Measurements from ENCODE around the gene PITHD1.
"Not testable (repeated sequence)": the region's sequence is repeated elsewhere in the genome, so short reads cannot be mapped to it uniquely, and the experiment has no call there.

PITHD1 gene

DNA sequence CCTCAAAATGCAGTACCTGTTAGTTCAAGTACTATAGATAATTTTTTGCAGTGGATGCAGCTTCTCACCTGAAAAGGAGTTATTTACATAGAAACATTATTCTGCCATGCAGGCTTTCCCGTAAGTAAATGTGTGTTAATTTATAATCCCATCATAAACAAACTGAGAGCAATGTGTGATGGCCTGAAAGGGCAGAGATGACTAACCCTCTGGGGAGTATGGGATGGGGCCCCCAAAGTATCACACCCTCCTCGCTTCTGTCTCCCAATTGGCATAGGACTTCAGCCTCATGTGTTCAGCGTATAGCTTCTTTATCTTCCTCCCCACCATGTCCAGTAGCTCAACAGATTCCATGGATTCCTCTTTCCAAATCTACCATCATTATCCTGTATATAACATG, 39.4 kb downstream of the PITHD1 start:
- TF ChIP-seq, protein P1, sequence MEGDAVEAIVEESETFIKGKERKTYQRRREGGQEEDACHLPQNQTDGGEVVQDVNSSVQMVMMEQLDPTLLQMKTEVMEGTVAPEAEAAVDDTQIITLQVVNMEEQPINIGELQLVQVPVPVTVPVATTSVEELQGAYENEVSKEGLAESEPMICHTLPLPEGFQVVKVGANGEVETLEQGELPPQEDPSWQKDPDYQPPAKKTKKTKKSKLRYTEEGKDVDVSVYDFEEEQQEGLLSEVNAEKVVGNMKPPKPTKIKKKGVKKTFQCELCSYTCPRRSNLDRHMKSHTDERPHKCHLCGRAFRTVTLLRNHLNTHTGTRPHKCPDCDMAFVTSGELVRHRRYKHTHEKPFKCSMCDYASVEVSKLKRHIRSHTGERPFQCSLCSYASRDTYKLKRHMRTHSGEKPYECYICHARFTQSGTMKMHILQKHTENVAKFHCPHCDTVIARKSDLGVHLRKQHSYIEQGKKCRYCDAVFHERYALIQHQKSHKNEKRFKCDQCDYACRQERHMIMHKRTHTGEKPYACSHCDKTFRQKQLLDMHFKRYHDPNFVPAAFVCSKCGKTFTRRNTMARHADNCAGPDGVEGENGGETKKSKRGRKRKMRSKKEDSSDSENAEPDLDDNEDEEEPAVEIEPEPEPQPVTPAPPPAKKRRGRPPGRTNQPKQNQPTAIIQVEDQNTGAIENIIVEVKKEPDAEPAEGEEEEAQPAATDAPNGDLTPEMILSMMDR (IDR thresholded peaks at IDR 0.05; ENCODE audit: insufficient read depth, missing control alignments): no peak
- DNase-seq (ENCODE audit: insufficient read length, low spot score) (no peak), FAIRE-seq (no peak)

DNA sequence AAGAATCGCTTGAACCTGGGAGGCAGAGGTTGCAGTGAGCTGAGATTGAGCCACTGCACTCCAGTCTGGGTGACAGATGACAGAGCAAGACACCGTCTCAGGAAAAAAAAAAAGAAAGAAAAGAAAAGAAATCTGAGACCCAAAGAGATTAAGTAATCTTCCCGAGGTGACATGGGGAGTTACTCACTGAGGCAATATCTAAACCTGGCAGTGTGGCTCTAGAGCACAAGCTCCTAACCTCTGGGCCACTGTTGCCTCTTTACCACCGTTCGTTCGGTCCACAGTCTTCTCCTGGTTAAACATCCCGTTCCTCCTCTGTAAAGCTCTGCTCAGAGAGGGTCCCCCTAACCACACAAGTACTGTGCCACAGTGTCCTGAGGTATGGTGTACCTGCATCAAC, 45.5 kb downstream of the PITHD1 start:
- DNase-seq (ENCODE audit: insufficient read length, low spot score): no peak

DNA sequence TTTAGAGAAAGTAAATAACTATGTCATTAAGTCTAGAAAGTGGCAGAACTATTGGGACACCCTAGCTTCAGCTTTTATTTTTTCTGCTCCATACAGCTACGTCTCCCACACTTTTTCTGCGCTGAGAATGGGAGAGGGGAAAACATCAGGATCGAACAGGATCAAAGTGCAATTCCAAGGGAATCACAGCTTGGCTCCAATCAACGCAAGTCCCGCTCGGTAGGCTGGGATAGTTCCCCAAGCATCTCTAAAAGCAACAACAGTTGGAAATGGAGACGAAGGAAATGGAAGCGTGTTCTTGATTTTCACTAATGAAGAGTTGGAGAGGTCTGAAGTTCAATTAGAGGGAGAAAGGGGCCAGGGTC, 46.5 kb downstream of the PITHD1 start:
- no peak for DNase-seq (ENCODE audit: insufficient read length, low spot score)
- TF ChIP-seq, protein P1 (IDR thresholded peaks at IDR 0.05; ENCODE audit: insufficient read depth, missing control alignments): no peak
- FAIRE-seq: no peak

More for the DNA sequence above, 45.5 kb downstream of the PITHD1 start:
- FAIRE-seq: no peak
- TF ChIP-seq, protein P1 (IDR thresholded peaks at IDR 0.05; ENCODE audit: insufficient read depth, missing control alignments): no peak

DNA sequence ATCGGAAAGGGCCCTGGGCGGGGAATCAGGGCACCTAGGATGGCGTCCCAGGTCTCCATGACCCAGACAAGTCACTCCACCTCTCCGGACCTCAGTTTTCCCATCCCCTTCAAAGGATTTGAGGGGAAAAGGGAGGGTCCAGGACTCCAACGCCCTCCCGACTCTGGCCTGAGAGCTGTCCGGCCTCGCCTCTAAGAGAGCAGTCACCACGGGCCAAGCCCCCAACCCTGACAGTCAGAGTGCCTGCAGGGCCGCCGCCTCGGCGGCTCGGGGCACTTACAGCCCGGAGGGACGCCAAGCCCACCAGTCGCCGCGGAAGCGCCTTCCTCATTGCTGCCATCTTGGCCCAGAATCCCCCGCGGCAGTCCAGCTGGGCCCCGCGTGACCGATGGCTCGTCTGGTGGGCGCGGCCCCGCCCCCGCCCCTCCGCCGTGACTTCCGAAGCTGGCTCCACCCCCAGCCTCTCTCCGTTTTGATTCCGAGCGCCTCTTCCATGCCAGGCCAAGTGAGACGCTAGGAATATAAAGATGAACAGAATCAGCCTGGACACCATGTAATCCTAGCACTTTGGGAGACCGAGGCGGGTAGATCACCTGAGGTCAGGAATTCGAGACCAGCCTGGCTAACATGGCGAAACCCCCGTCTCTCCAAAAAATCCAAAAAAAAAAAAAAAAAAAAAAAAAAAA, 47.0 kb downstream of the PITHD1 start, which contains the start of gene HMGCL:
HMGCL (minus strand) TSS at position 354 of the 686 bp plus-strand sequence; CDS start at position 340, 14 bp downstream.
- TF ChIP-seq, protein P1 (IDR thresholded peaks at IDR 0.05; ENCODE audit: insufficient read depth, missing control alignments): no peak
- FAIRE-seq (no peak), DNase-seq (ENCODE audit: insufficient read length, low spot score) (peak; percentile 68)

DNA sequence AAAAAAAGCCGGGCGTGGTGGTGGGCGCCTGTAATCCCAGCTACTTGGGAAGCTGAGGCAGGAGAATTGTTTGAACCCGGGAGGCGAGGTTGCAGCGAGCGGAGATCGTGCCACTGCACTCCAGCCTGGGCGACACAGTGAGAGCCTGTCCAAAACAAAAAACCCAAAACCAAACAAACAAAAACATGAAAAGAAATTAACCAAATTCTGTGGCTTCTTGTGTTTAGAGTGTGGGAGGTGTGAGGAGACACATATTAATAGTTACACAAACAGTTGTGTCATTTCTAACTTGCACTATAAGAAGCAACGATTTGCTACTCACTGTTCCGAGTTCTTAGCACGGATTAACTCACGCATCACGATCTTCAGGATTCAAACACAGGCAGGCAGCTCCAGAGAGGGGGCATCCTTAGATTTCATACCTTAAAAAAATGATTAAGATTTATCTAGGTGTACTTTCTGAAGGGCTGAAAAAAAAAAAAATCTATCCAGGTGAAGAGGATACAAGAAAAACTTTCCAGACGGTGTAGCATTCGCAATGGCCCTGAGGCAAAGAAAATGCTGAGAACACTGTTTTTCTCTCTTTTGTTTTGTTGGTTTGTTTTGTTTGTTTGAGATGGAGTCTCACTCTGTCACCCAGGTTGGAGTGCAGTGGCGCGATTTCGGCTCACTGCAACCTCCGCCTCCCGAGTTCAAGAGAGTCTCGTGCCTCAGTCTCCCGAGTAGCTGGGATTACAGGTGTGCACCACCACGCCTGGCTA, 47.7 kb downstream of the PITHD1 start:
- TF ChIP-seq, protein P1 (IDR thresholded peaks at IDR 0.05; ENCODE audit: insufficient read depth, missing control alignments): no peak
- FAIRE-seq: no peak
- DNase-seq (ENCODE audit: insufficient read length, low spot score): no peak

DNA sequence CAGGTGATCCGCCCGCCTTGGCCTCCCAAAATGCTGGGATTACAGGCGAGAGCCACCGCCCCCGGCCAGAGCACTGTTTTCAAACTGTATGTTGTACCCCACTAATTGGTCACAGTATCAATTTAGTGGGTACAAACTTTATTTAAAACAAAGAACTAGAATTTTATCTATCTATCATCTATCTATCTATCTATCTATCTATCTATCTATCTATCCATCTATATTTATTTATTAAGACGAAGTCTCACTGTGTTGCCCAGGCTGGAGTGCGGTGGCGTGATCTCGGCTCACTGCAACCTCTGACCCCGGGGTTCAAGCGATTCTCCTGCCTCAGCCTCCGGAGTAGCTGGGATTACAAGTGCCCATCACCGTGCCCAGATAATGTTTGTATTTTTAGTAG, 48.4 kb downstream of the PITHD1 start:
- DNase-seq (ENCODE audit: insufficient read length, low spot score); FAIRE-seq: not testable (repeated sequence)

DNA sequence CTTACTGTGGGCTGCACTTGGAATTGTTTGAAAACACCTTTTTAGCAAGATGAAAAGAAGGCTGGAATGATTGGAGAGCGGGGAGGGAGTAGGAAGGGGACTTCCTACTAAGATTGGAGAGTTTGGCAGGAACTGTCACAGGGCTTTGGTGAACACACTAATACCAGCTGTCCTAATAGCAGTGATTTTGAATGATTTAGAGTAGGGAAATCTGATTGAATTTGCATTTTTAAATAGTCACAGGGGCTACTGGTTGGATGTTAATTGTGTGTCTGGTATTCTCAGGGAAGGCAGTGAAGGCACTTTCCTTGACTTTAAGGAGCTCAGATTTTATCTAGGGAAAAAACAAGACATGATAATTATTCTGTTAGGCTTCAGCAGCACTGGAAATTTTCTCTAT, 49.5 kb downstream of the PITHD1 start:
- FAIRE-seq (no peak), DNase-seq (ENCODE audit: insufficient read length, low spot score) (no peak)

DNA sequence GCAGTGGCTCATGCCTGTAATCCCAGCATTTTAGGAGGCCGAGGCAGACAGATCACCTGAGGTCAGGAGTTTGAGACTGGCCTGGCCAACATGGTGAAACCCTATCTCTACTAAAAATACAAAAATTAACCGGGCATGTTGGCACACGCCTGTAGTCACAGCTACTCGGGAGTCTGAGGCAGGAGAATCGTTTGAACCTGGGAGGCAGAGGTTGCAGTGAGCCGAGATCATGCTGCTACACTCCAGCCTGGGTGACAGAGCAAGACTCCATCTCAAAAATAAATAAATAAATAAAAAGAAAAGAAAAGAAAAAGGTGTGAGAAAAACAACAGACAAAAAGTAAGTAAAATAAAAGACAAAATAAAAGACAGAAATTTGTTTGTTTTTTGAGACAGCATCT, 55.9 kb downstream of the PITHD1 start:
- not testable (repeated sequence) for DNase-seq (ENCODE audit: insufficient read length, low spot score); FAIRE-seq

More for the DNA sequence above, 49.5 kb downstream of the PITHD1 start:
- TF ChIP-seq, protein P1 (IDR thresholded peaks at IDR 0.05; ENCODE audit: insufficient read depth, missing control alignments): no peak

Measured in D721Med (cell line).